Measurements from ENCODE around the gene BCHE.
A peak's percentile ranks its signal among the peaks of the same experiment; 100 is the strongest.
"Not testable (repeated sequence)": the region's sequence is repeated elsewhere in the genome, so short reads cannot be mapped to it uniquely, and the experiment has no call there.

BCHE gene

GRCh38 chr3:165815682-165816081, 21.5 kb downstream of the BCHE start:
- Histone ChIP-seq H3K36me3 (no peaks in the 10 kb centered on the region), H3K4me1 (peaks cover 7% of the 10 kb centered on the region; the same call in 1 of the 2 replicates), H3K27me3 (no peaks in the 10 kb centered on the region), H3K9me3 (no peaks in the 10 kb centered on the region), H3K4me3 (ENCODE audit: low read depth, low read length) (no peak overlapping the region)
- TF ChIP-seq CTCF (IDR thresholded peaks at IDR 0.05; ENCODE audit: low read depth, low read length): no peak
- DNase-seq: no peak

DNA sequence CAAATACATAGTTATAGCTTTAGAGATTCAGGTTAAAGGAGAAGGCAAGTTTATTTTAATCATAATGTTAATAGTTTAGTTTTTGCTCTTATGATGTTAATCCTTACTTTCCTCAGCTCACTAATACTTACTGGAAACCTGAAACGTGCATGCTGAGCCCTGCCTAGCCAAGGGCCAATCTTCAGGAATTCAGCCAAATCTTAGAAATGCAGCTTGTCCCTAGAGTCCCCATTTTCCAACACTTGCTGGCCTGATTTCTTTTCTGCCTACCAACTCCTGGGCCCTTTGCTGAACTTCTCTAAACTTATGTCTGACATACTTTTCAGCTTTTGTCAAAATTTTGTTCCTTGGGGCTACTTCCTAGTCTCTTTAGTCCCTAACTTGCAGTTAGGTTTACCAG, 22.8 kb downstream of the BCHE start:
- Histone ChIP-seq H3K36me3 (no peaks in the 10 kb centered on the region), H3K4me3 (ENCODE audit: low read depth, low read length) (no peak overlapping the region), H3K4me1 (peaks cover 7% of the 10 kb centered on the region; the same call in 1 of the 2 replicates), H3K27me3 (no peaks in the 10 kb centered on the region), H3K9me3 (no peaks in the 10 kb centered on the region)
- TF ChIP-seq CTCF (IDR thresholded peaks at IDR 0.05; ENCODE audit: low read depth, low read length): no peak
- DNase-seq: no peak

DNA sequence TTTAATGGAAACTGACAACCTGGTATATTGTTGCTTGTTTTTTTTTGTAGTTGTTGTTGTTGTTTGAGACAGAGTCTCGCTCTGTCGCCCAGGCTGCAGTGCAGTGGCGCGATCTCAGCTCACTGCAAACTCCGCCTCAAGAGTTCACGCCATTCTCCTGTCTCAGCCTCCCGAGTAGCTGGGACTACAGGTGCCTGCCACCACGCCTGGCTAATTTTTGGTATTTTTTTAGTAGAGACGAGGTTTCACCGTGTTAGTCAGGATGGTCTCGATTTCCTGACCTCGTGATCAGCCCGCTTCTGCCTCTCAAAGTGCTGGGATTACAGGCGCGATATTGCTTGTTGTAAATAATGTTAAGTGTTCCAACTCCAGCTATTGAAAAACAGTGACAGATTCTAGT, 29.3 kb downstream of the BCHE start:
- not testable (repeated sequence) for H3K36me3 ChIP-seq; H3K27me3 ChIP-seq; H3K4me3 ChIP-seq (ENCODE audit: low read depth, low read length); DNase-seq; H3K4me1 ChIP-seq; H3K9me3 ChIP-seq

DNA sequence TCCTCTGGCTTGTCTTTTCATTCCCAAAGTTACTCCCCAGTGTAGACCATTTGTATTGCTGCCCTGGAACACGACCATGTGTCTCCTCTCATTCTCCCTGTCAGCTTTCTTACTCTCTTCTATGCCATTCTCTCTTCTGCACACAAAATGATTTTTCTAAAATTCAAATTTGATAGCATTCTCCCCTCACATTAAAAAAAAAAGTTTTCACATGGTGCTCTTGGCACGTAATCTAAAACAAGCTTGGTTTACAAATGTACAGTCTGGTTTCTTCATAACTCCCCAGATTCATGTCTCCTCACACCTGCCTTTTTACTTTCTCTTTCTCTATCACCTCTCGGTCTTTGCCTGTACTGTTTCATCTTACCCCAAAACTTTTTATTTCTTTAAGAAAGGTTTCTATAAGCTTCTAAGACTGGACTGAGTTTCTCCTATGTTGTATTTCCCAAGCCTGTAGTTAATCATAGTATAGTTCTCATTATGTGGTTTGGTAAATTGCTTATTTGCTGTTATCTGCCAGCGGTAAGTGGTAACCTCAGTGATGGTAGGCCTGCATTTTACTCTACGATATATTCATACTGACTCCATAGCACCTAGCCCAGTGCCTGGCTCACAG, 31.2 kb downstream of the BCHE start:
- no peak for DNase-seq
- no peak for TF ChIP-seq CTCF (IDR thresholded peaks at IDR 0.05; ENCODE audit: low read depth, low read length)
- Histone ChIP-seq H3K27me3 (no peaks in the 10 kb centered on the region), H3K36me3 (no peaks in the 10 kb centered on the region), H3K4me1 (peaks cover 21% of the 10 kb centered on the region), H3K4me3 (ENCODE audit: low read depth, low read length) (peak overlapping the region; percentile 11; the same call in 1 of the 2 replicates), H3K9me3 (no peaks in the 10 kb centered on the region)

DNA sequence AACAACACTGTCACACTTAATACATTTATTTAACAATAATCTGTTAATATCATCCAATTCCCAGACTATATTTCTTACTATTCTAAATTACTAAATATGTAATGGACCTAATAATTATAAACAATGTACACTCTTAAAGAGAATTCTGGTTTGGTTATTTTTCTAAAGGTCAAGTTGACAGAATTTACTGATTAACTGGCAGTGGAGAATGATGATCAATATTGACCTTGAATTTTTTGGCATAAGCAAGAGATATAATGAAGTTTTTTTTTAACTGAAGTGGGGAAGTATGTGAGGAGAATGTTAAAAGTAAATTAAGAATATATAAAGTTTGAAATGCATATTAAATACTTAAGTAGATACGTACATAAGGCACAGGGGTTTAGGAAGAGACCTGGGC, 33.8 kb downstream of the BCHE start:
- H3K9me3 ChIP-seq: no peaks in the 10 kb centered on the region
- no peak for TF ChIP-seq CTCF (IDR thresholded peaks at IDR 0.05; ENCODE audit: low read depth, low read length)
- no peak for DNase-seq
- H3K4me1 ChIP-seq: peaks cover 32% of the 10 kb centered on the region
- no peak overlapping the region for H3K4me3 ChIP-seq (ENCODE audit: low read depth, low read length)
- no peaks in the 10 kb centered on the region for H3K27me3 ChIP-seq
- H3K36me3 ChIP-seq: no peaks in the 10 kb centered on the region

GRCh38 chr3:165800970-165801369, 36.3 kb downstream of the BCHE start:
- H3K9me3 ChIP-seq: no peaks in the 10 kb centered on the region
- TF ChIP-seq CTCF (IDR thresholded peaks at IDR 0.05; ENCODE audit: low read depth, low read length): no peak
- no peak for DNase-seq
- H3K4me1 ChIP-seq: peaks cover 30% of the 10 kb centered on the region
- no peaks in the 10 kb centered on the region for H3K36me3 ChIP-seq
- no peaks in the 10 kb centered on the region for H3K27me3 ChIP-seq
- H3K4me3 ChIP-seq (ENCODE audit: low read depth, low read length): no peak overlapping the region

DNA sequence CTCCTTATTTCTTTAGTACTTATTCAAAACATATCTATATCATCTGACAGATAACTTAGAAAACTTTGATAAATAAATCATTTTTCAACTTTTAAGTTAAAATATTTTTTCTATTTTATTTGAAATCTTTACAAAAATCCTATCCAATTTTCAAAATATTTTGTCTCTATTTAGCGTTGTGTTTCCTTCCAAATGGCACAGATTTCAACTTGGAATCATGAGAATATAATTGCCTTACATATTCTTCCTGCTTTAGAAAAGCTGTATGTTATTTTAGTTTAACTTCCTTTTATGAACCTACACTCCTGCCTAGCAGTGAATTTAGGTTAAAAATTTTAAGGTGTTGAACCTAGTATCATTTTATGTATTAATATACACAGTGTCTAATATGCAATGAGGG, 38.2 kb downstream of the BCHE start:
- Histone ChIP-seq H3K4me3 (ENCODE audit: low read depth, low read length) (no peak overlapping the region), H3K4me1 (peaks cover 24% of the 10 kb centered on the region), H3K36me3 (no peaks in the 10 kb centered on the region), H3K27me3 (no peaks in the 10 kb centered on the region), H3K9me3 (no peaks in the 10 kb centered on the region)
- DNase-seq: no peak
- no peak for TF ChIP-seq CTCF (IDR thresholded peaks at IDR 0.05; ENCODE audit: low read depth, low read length)
